ENCODE measurements around the gene TMEM81. TPM values are rescaled to one million over a fixed set of nuclear protein-coding genes. Genes with fewer than 3 reads are reported as not detected.

Gene TMEM81
- total and polyA plus RNA-seq, 10 of the 15 experiments (the other 5 are each of a cell fraction or from before 2014, with no cell fraction given) = 0.62 to 2.2 (median 1.1) TPM

DNA sequence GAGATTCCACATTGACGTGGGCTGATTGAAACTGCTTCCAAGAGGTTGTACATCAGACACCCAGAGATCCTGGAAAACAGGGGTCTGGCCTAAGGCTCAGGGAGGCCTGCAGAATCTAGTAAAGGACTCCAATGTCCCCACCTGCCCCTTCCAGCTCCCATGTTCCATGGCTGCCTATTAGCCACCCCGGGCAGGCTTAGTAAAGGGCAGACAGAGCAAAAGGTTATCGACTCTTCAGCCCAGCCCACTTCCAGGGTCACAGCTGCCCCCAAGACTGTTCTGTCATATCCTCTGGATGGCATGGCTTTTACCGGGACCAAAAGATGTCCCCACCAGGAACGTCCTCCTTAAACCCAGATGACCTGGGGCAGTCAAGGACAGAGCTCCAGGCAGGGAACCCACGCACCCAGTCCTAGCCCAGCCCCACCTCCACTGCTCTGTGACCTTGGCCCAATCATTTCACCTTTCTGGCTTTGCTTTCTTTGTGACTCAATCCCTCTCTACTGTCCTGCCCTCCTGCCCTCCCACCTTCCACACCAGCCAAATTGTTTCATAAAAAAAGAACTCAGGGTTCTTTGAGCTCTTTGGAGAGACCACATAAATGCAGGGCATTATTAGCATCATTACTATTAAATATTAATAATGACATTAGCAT, 46.0 kb downstream of the TMEM81 start:
- DNase-seq (ENCODE audit: low read depth, low spot score) (no peak), FAIRE-seq (no peak), ATAC-seq (no peak)
- no peaks in the 10 kb centered on the region for H3K79me2 ChIP-seq (ENCODE audit: control insufficient read depth, insufficient read depth, low read length)
- ChIA-PET SMC1A (ENCODE audit: uncharacterized antibody, unreplicated experiment) (interaction anchor here (0.6 kb wide), 1 partner anchor 15 kb away, joined by 3 read pairs; no protein-coding TSS in a partner anchor), CTCF (interaction anchor here (2.9 kb wide), 1 partner anchor 23 kb away, joined by 14 read pairs; no protein-coding TSS in a partner anchor), RAD21 (ENCODE audit: unreplicated experiment) (interaction anchor here (0.8 kb wide), 1 partner anchor 24 kb away, joined by 3 read pairs; no protein-coding TSS in a partner anchor), POLR2A (no interaction called here)
- H3K4me1 ChIP-seq (ENCODE audit: control insufficient read depth, insufficient read depth, low read length) = no peaks in the 10 kb centered on the region
- H3K9ac ChIP-seq (ENCODE audit: control insufficient read depth, insufficient read depth, low read length) = no peak overlapping the region
- no TSS peak for BruUV-seq (replicated peaks)
- H4K20me1 ChIP-seq (ENCODE audit: control insufficient read depth, insufficient read depth) = no peaks in the 10 kb centered on the region
- H3K27me3 ChIP-seq (replicated peaks in 1 of 2; ENCODE audit: control insufficient read depth in 2 of 2, insufficient read depth in 2 of 2, low read length in 1 of 2) = peaks cover 0 to 5% of the 10 kb centered on the region in 2 experiments
- no peak for TF ChIP-seq TCF3 (IDR thresholded peaks at IDR 0.05; ENCODE audit: borderline replicate concordance, insufficient read depth, low read depth, low read length)
- TF ChIP-seq CBFB (IDR thresholded peaks at IDR 0.05; ENCODE audit: low read depth) = no peak
- TF ChIP-seq, protein P1, sequence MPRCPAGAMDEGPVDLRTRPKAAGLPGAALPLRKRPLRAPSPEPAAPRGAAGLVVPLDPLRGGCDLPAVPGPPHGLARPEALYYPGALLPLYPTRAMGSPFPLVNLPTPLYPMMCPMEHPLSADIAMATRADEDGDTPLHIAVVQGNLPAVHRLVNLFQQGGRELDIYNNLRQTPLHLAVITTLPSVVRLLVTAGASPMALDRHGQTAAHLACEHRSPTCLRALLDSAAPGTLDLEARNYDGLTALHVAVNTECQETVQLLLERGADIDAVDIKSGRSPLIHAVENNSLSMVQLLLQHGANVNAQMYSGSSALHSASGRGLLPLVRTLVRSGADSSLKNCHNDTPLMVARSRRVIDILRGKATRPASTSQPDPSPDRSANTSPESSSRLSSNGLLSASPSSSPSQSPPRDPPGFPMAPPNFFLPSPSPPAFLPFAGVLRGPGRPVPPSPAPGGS (IDR thresholded peaks at IDR 0.05; ENCODE audit: borderline replicate concordance, insufficient read depth, low read depth, low read length, poor library complexity, severe bottlenecking) = no peak
- no peak for TF ChIP-seq SREBF1 (IDR thresholded peaks at IDR 0.05; ENCODE audit: low read length)
- no peak for TF ChIP-seq IKZF2 (IDR thresholded peaks at IDR 0.05)
- TF ChIP-seq, protein P2, sequence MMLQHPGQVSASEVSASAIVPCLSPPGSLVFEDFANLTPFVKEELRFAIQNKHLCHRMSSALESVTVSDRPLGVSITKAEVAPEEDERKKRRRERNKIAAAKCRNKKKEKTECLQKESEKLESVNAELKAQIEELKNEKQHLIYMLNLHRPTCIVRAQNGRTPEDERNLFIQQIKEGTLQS (IDR thresholded peaks at IDR 0.05; ENCODE audit: borderline replicate concordance, extremely low read depth, low read depth, low read length) = no peak
- no peaks in the 10 kb centered on the region for H3K9me3 ChIP-seq (replicated peaks; ENCODE audit: control insufficient read depth, insufficient read depth, low read length)
- H3K27ac ChIP-seq (ENCODE audit: control insufficient read depth, insufficient read depth) = no peak overlapping the region
- H2AFZ ChIP-seq (ENCODE audit: control insufficient read depth, low read depth, low read length) = no peak overlapping the region
- no peak overlapping the region for H3K4me3 ChIP-seq
- no peaks in the 10 kb centered on the region for H3K36me3 ChIP-seq (ENCODE audit: control insufficient read depth in 2 of 2, insufficient read depth in 2 of 2, low read length in 1 of 2)
- intact Hi-C loops (cut with micrococcal nuclease; ENCODE audit: unreplicated experiment) = no loop called here
- 22% methylated on average over 6 of the region's 6 CpGs for WGBS (ENCODE audit: insufficient coverage, insufficient replicate concordance, low lambda C conversion rate, missing lambda C conversion rate)
- in situ Hi-C loops (cut with MboI) = no loop called here
- no peak overlapping the region for H3K4me2 ChIP-seq (ENCODE audit: control insufficient read depth, insufficient read depth)

Data from GM12878 (cell line).